Iris pigment epithelial cell (primary cell): ENCODE results near the gene MPV17.
"Not testable (repeated sequence)": the region's sequence is repeated elsewhere in the genome, so short reads cannot be mapped to it uniquely, and the experiment has no call there.

Source experiments
- DNase-seq: peaks from one replicate; pipeline ENCODE4 v3.0.0-alpha.2; 2011; ENCODE audit warnings: low read depth

Gene MPV17, protein sequence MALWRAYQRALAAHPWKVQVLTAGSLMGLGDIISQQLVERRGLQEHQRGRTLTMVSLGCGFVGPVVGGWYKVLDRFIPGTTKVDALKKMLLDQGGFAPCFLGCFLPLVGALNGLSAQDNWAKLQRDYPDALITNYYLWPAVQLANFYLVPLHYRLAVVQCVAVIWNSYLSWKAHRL

DNA sequence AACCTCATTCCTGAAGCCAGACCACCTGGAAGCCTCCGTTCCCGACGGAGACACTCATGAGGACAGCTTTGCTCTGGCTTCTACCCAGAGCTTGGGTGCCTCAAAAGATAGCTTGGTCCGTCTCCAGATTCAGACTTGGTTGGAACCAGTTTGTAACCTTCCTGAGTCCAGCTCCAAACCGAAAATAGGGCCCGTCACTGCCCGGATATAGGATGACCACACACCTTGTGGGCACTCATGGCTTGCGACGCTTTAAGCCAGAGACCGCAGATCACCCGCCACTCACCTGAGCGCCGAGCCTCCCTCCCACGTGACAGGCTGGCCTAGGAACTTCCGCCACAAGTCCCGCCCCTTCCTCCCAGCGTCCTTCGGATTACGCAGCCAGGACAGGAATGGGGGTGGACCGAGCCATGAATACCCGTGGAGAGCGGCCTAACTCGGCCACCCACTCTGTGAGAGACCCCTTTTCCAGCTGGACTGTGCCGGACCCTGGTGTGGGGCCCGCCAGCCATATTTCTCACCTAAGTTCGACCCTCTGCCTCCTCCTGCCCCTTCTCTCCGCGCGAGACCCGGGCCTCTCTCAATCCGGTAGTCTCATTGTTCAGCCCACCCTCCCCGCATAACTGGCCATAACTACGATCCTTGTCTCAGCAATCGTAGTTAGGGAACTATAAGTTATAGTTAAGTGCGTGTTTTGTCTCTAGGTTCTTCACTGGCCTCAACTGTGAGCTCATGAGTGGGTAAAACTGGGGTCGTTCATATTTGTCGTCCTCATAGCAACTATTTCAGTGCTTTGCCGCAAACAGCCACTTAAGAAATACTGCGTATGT, at the start of gene MPV17:
MPV17 (minus strand) TSS at position 332 of the 830 bp plus-strand sequence. CDS start 580 bp downstream, outside the sequence.
- DNase-seq, result peak; percentile 94

DNA sequence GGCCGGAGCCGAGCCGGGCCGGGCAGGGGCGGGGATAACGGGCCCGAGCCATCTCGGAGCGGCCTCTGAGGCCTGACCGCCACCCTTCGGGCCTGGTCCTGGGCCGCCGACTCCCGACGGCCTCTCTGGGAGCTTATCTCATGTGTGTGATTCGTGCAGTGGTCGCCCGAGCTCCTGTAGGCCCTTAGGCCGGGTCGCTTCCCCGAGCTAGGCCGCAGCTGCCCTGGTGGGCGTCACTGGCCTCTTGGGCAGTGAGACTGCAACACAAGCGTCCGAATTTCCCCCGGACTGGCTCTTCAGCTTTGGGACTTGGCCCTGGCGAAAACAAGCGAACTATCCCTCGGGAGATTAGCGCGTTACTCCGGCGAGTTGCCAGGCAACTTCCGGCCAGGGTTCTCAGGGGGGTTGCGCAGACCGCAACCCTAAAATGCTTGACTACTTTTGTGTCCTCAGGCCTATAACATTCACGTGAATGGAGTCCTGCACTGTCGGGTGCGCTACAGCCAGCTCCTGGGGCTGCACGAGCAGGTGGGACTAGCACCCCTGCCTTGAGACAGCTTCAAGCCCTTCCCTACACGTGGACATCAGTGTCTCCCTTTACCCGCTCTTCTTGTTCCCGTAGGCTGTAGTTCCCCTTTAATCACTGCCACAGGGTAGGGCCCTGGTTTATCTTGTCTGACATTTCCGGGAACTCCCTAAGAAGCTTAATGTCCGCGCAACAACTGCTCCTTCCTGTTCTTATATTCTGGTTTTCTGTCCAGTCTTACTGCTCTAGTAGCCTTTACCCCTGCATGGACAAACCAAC, 48.1 kb upstream of the MPV17 start:
- peak; percentile 75 for DNase-seq

DNA sequence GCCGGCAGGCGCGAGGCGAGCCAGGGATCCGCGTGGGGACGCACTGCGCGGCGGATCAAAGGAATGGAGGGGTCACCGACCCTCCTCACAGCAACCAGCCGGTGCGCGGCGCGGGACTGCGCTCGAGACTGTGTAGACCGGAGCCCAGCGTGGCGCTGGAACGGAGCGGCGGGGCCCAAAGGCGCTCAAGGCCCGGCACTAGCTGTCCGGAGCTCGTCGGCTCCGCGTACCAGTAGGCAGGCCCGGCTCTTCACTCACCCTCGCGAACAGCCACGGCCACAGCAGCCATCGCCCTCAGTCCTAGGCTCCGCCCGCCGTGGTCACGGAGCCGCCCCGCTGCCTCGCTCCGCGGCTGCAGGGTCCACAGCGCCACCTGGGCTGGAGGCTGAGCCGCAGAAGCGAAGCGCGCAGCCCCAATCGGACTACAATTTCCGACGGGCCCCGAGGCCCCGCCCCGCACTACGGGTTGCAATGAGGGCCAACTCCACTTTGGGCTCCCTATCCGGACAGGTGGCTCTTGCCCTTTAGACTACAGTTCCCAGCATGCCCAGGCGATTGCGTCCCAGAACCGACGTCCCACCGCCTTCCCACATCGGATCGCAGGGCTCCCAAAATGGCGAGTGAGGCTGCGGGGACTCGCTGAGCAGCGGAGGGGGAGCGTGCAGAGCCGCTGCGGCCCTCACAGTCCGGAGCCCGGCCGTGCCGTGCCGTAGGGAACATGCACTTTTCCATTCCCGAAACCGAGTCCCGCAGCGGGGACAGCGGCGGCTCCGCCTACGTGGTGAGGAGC, 47.3 kb upstream of the MPV17 start, which contains the start of the genes EIF2B4 and SNX17:
EIF2B4 (minus strand) TSS at position 313 of the 790 bp plus-strand sequence; CDS start at position 289, 24 bp downstream.
SNX17 (plus strand) TSS at position 591 of the 790 bp plus-strand sequence; CDS start at position 719, 128 bp downstream.
- DNase-seq, result peak; percentile 99

DNA sequence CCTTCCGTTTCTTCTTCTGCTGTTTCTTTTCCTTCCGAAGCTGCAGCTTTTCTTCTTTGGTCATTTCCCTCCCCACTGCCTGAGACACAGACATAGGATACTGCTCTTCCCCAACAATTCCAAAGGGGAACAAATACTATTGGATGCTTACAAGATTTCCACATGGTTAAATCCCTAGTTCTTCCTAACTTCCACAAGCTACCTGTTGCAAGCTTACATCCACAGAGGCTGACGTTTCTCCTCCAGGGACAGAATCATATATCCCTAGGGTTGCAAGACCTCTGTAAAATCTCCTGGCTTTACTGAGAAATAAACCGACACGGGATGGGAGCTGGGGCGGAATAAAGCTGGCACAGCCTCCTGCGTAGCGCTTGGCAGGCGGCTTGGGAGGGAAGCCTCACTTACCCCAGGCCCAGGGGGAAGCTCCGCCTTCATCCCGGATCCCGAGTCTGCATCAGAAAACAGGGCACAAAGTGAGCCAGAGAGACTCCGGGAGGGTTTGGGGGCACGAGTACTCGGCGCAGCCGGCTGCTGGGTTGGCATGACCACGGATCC, 46.7 kb upstream of the MPV17 start:
- DNase-seq, result peak; percentile 58

DNA sequence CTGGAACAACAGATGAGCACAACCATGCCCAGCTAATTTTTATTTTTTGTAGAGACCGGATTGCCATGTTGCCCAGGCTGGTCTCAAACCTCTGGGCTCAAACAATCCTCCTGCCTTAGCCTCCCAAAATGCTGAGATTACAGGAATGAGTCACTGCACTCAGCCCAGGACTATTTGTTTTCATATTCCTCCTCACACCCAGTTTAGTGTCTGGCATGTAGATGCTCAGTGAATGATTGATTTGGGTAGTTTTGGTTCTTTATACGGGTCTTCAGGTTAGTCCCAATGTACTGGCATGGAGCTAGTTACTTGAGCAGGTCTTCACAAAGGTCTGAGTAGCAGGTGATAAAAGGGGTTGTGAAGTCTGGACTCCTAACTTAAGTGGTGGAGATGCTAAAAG, 41.0 kb upstream of the MPV17 start:
- DNase-seq, result no peak

DNA sequence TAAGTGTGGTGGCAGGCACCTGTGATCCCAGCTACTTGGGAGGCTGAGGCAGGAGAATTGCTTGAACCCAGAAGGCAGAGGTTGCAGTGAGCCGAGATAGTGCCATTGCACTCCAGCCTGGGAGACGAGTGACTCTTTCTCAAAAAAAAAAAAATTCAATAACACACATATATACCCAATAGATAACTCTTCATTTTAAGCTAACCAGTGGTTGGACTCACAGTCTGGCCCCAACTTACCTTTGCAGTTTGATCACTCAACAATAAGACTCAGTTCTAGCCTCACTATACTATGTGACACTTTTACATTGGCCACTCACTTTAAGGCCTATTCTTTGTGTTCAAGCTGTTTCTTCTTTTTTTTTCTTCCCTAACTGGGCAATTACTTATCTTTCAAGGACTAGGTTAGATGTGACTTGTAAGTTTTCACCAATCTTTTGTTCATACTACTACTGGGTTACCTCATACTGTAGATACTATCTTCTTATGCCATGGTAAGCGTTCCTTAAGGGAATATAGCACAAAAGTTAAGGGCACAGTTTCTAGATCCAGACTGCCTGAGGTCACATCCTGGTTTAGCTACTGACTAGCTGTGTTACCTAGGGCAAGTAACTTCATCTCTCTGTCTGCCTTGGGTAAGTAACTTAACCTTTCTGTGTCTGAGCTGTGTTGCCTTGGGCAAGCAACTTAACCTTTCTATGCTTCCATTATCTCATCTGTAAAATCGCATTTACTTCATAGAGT, 40.0 kb upstream of the MPV17 start:
- no peak for DNase-seq

DNA sequence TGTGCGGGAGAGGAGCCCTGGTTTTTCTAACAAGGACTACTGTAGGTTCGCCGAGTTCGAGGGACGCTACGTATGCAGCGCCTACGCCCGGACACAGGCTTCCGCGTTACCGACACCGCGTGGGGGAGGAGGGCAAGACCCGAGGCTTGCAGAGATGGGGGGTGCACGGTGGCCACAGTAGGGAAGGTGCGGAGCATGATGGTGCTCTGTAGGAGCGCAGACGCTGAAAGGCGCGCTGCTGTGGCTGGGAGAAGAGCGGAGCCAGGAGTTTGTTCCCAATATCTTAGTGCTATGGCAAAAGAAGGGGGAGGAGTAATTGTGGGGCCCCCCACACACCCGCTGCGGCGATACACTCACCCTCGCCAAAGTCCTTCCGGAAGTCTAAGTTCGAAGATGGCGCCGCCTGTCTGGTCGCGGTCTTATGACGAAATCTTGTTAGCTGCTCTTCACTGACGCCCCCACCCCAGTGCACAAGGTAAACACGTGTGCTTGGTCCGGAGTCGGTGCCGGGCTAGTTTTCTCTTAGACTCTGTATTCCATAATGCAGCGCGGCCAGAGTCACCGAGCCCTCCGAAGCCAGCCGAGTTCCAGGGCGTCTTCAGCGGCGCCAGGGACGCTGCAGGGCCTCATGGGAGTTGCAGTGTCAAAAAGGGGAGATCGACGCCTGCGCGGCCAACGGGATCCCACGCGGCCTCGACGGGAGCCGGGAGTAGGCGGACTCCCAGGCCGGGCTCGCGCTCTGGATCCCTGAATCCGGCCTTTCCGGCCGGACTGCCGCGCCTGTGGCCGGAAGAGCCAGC, 33.7 kb upstream of the MPV17 start, which contains the start of gene GTF3C2:
GTF3C2 (minus strand) TSS at position 383 of the 800 bp plus-strand sequence. CDS start 13,210 bp downstream, outside the sequence.
- peak; percentile 97 for DNase-seq

DNA sequence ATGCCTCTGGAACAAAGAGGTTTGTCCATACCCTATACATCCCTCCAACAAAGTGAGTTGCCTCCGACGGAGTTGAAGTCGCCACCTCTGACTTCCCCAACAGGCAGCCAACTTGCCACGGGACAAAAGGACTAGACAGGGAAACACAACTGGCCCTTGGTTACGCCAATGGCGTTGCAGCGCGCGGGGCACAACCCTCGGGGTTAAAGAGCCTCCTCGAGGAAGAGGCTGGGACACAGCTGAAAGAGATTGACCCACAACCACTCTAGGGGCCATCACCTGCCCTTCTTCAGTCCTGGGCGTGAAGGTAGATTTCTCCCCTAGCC, 33.1 kb upstream of the MPV17 start:
- peak; percentile 70 for DNase-seq

DNA sequence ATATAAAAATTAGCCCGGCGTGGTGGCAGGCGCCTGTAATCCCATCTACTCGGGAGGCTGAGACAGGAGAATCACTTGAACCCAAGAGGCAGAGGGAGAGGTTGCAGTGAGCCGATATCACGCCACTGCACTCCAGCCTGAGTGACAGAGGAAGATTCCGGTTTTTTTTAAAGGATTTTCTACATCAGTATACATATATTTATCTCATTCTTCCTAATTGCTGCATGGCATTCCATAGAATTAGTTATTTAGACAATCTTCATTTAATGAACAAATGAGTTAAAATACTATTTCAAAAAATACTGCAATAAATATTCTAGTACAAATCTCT, 31.7 kb upstream of the MPV17 start:
- no peak for DNase-seq

DNA sequence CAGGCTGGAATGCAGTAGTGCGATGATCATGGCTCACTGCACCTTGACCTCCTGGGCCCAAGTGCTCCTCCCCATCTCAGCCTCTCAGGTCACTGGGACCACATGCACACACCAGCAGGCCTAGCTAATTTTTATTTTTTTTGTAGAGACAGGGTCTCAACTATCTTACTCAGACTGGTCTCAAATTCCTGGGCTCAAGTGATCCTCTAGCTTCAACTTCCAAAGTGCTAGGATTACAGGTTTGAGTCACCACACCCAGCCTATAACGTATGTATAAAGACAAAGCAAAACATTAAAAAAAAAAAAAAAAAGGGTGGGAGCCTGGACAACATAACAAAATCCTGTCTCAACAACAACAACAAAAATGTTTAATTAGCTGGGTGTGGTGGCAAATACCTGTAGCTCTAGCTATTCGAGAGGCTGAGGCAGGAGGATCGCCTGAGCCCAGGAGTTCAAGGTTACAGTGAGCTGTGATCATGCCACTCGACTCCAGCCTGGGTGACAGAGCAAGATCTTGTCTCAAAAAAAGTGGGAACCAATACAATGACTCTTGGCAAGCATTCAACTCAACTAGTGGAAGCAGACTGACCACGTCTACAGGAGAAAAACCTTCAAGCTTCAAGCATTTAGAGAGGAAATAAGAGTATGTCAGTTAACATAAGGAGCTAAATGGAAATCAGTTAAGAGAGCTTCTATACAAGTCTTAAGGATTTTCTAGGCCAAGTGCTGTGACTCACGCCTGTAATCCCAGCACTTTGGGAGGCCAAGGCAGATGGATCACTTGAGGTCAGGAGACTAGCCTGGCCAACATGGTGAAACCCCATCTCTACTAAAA, 31.1 kb upstream of the MPV17 start:
- DNase-seq, result peak; percentile 80

DNA sequence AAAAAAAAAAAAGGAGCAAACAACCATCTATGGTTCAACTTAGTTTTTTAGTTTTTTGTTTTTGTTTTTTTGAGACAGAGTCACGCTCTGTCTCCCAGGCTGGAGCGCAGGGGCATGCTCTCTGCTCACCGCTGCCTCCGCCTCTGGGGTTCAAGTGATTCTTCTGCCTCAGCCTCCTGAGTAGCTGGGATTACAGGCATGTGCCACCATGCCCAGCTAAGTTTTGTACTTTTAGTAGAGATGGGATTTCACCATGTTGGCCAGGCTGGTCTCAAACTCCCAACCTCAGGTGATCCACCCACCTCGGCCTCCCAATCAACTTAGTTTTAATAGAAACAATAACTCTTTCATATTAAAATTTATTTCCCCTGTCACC, 30.5 kb upstream of the MPV17 start:
- not testable (repeated sequence) for DNase-seq

DNA sequence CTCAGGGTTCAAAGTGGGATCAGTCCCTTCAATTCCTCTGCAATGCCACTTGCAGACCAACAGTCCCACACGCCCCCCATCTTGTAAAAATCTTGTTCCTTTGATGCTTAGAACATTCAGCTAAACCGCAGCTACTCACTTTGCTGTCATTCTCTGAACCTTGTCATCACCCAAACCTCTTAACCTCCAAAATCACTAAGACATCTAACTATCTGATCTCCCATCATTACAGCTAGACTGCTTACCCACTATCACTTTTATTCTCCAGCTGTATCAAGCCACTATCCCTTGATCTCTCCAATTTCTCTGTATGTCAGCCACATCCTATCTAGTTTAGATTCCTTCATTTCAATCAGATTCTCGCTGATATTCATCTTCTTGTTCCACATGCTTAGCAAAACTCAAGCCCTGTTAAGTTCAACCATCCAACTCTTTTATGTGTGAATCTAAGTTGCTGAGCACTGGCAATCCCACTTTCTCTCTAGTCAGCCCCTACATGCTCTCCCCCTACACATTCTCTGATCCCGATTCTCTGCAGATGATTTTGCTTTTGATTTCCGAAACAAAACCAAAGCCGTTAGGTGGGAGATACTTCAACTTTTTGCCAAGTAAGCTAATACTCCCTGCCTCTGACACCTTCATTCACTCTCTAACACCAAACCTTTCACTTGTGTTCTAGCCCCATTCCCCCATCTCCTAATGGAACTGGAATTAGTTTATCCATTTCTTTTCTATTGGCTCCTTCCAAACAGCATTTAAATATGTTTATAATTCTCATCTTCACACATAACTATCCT, 29.1 kb upstream of the MPV17 start:
- no peak for DNase-seq

DNA sequence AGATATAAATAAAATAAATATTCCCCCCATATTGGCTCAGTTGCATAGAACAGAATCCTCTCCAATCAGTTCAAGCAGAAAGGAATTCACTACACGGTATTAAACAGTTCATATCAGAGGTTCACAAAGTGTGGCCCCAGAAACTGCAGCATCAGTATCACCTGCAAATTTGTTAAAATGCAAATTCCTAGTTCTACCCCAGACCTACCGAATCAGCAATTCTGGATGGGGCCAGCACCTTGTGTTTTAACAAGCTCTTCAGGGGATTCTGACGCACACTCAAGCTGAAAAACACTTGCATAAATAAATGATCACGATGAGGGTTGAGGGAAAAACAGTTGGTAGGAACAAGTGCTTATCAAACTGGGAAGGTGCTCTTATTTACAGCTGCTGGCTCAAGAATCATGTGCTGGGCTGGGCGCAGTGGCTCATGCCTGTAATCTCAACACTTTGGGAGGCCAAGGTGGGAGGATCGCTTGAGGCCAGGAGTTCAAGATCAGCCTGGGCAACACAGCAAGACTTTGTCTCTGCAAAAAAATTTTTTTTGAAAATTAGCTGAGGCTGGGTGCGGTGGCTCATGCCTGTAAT, 27.3 kb upstream of the MPV17 start:
- no peak for DNase-seq

DNA sequence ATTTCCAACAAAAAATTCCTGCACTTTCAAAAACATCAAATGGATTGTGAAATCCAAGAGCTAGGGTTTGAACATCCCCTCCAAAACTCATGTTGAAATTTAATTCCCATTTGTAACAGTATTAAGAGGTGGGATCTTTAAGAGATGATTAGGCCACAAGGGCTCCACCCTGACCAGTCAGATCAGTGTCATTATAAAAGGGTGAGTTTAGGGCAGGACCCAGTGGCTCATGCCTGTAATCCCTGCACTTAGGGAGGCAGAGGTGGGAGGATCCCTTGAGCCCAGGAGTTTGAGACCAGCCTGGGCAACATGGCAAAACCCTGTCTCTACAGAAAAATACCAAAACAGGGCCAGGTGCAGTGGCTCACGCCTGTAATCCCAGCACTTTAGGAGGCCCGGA, 24.7 kb upstream of the MPV17 start:
- no peak for DNase-seq

DNA sequence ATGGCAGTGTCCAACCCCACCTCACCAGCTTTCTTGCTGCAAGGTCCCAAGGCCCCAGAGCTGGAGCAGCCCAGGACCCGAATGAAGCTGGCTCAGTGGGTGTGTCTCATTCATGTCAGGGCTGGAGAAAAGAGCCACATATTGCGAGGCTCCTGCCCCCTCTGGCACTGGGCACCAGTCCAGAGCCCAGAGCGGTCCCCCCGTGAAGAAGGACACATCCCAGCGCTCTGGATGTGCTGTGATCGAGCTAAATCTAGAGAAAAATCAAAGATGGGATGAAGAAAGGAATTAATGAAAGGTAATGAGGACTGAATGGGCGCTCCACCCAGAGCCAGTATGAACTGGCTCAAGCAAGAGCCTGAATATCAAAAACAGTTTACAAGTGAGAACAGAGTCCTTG, 13.3 kb upstream of the MPV17 start:
- no peak for DNase-seq

DNA sequence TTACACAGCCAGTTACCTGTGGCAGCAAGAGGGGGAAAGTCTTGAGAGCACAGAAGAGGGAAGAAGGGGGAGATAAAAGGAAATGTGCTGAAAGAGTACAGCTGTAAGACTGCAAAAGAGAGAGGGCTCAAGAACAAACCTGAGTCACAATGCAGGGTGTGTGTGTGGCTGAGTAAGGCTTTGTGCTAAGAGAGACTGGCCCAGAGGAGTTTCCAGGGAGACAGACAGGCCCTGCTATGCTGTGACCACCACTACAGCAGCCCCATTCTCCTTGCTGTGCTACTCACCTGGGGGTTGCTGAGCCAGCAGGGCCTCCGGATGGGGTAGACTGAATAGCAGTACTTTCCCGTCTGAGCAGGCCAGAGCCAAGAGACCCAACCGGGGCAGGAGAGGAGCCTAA, 12.4 kb upstream of the MPV17 start:
- DNase-seq, result no peak

DNA sequence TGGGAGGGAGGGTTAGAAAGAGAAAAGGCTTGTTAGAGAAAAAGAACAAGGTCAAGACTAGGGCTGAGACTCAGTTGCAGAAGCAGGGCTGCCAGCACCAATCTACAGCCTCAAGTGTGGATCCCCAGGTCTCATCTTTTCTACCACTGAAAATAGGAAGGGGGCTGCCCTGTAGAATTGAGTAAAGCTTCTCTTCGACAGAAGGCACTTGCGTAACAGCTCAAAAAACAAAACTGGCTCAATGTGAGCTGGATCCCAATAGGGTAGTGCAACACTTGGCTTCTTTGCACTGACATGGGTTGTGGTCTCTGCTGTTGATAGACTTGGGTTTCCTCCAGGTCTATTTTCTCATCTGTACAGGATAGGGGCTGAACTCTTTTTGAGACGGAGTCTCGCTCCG, 1.8 kb upstream of the MPV17 start:
- no peak for DNase-seq
